GM21619 (cell line): Measurements from ENCODE around the gene IRX2.

ENCODE experiments used
- ATAC-seq: cut with Tn5 transposase; IDR thresholded peaks from one replicate; pipeline ENCODE4 v1.9.1; 2021; ENCODE audit not compliant: unreplicated experiment

IRX2 gene

GRCh38 chr5:2719332-2719731, 32.1 kb downstream of the IRX2 start:
- ATAC-seq = no peak

GRCh38 chr5:2718115-2718514, 33.4 kb downstream of the IRX2 start:
- ATAC-seq = no peak

GRCh38 chr5:2715856-2716255, 35.6 kb downstream of the IRX2 start:
- ATAC-seq = no peak

GRCh38 chr5:2714805-2715204, 36.7 kb downstream of the IRX2 start:
- ATAC-seq = no peak

GRCh38 chr5:2714026-2714425, 37.5 kb downstream of the IRX2 start:
- no peak for ATAC-seq

- no peak for ATAC-seq
Measured at GRCh38 chr5:2711446-2712425, 39.7 kb downstream of the IRX2 start.

- ATAC-seq = no peak
Measured at GRCh38 chr5:2710910-2711309, 40.6 kb downstream of the IRX2 start.

GRCh38 chr5:2709976-2710689, 41.3 kb downstream of the IRX2 start:
- ATAC-seq = no peak

GRCh38 chr5:2708751-2709150, 42.7 kb downstream of the IRX2 start:
- no peak for ATAC-seq

GRCh38 chr5:2708132-2708531, 43.3 kb downstream of the IRX2 start:
- no peak for ATAC-seq

- no peak for ATAC-seq
Measured at GRCh38 chr5:2705861-2706260, 45.6 kb downstream of the IRX2 start.

GRCh38 chr5:2704806-2705645, 46.5 kb downstream of the IRX2 start:
- no peak for ATAC-seq

GRCh38 chr5:2704111-2704510, 47.4 kb downstream of the IRX2 start:
- no peak for ATAC-seq

GRCh38 chr5:2703615-2704014, 47.9 kb downstream of the IRX2 start:
- no peak for ATAC-seq

- no peak for ATAC-seq
Measured at GRCh38 chr5:2703041-2703440, 48.4 kb downstream of the IRX2 start.

- no peak for ATAC-seq
Measured at GRCh38 chr5:2702096-2702879, 49.2 kb downstream of the IRX2 start.

GRCh38 chr5:2701592-2701991, 49.9 kb downstream of the IRX2 start:
- no peak for ATAC-seq

GRCh38 chr5:2700876-2701275, 50.6 kb downstream of the IRX2 start:
- no peak for ATAC-seq

GRCh38 chr5:2699686-2700085, 51.8 kb downstream of the IRX2 start:
- ATAC-seq = no peak

- no peak for ATAC-seq
Measured at GRCh38 chr5:2699231-2699630, 52.2 kb downstream of the IRX2 start.
